Measurements from ENCODE around the gene FAM161A.

Gene FAM161A

DNA sequence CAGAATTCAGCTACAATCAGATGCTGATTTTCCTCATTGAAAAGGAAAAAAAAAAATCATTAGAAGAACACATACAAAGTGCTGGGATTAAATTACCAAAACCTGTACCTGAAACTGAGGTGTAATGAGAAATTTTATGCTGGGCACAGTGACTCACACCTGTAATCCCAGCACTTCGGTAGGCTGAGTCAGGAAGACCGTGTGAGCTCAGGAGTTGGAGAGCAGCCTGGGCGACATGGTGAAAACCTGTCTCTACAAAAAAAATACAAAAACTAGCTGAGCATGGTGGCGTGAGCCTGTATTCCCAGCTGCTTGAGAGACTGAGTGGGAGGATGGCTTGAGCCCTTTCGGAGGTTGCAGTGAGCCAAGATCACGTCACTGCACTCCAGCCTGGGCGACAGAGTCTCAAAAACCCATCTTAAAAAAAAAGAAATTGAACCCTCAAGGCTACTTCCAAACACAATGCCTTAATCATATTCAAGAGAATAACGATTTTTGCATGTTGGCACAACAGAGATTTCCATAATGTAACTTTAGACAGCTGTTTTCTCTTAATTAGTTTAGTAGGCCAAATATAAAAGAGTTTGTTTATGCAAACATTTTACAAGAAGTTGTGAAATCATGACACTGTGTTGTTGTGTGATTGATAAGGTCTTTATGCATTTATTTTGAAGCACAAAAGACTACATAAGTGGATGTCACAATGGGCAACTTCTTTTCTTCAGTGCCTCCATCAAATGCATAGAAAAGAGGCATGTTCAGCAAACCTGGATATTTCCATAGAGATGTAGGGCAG lies 63.9 kb downstream of the FAM161A start:
- no peak overlapping the region for H3K4me3 ChIP-seq (ENCODE audit: control insufficient read depth, low read depth, low read length)
- TF ChIP-seq, protein P1, sequence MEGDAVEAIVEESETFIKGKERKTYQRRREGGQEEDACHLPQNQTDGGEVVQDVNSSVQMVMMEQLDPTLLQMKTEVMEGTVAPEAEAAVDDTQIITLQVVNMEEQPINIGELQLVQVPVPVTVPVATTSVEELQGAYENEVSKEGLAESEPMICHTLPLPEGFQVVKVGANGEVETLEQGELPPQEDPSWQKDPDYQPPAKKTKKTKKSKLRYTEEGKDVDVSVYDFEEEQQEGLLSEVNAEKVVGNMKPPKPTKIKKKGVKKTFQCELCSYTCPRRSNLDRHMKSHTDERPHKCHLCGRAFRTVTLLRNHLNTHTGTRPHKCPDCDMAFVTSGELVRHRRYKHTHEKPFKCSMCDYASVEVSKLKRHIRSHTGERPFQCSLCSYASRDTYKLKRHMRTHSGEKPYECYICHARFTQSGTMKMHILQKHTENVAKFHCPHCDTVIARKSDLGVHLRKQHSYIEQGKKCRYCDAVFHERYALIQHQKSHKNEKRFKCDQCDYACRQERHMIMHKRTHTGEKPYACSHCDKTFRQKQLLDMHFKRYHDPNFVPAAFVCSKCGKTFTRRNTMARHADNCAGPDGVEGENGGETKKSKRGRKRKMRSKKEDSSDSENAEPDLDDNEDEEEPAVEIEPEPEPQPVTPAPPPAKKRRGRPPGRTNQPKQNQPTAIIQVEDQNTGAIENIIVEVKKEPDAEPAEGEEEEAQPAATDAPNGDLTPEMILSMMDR (conservative IDR thresholded peaks at IDR 0.05; ENCODE audit: control insufficient read depth, insufficient read depth, low read depth, low read length), result no peak
- DNase-seq (ENCODE audit: low read depth), result peak; percentile 5

DNA sequence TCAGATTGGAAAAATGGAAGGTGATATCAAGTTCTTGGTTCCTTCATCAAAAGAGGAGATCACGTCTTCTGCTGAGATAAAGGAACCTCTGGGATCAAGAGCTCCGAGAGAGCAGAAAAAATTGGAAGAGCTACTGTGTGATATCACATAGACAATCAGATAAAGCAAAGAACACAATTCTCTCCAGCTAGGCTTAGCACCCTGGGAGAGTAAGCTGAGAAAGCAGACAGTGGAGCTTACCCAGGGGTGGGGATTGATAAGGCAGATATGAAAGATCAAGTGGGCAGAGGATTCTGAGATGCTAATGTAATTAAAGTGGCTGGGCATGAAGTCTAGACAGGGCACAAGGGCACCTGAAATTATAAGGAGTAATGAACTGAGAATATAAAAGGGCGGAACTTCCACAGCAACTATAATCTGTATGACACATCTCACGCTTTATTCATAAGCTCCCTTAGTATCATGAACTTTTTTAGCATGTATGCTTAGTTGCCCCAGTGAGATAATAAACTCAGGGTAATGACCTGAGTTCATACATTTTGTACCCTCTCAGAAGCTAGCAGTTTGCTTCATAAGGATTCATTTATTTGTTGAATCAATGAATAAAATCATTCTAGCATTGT lies 65.8 kb downstream of the FAM161A start:
- no peak for DNase-seq (ENCODE audit: low read depth)
- no peak overlapping the region for H3K4me3 ChIP-seq (ENCODE audit: control insufficient read depth, low read depth, low read length)
- TF ChIP-seq, protein P1 (conservative IDR thresholded peaks at IDR 0.05; ENCODE audit: control insufficient read depth, insufficient read depth, low read depth, low read length), result no peak

DNA sequence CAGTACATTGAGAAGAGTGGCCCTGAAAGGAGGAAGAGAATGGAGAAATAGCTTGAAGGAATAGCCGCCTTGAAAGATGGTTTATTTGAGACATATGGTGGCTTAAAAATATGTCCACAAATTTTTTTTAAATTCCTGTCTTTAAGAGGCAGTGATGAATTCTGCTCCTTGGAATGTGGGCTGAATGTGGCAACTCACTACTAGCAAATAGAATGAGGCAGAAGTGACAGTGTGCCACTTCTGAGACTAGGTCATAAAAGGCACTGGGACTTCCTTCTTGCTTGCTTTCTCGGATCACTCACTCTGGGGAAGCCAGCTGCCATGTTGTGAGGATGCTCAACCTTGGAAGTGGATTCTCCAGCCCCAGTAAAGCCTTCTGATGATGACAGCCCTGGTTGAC lies 67.0 kb downstream of the FAM161A start:
- TF ChIP-seq, protein P1 (conservative IDR thresholded peaks at IDR 0.05; ENCODE audit: control insufficient read depth, insufficient read depth, low read depth, low read length), result no peak
- DNase-seq (ENCODE audit: low read depth), result no peak
- H3K4me3 ChIP-seq (ENCODE audit: control insufficient read depth, low read depth, low read length), result no peak overlapping the region

DNA sequence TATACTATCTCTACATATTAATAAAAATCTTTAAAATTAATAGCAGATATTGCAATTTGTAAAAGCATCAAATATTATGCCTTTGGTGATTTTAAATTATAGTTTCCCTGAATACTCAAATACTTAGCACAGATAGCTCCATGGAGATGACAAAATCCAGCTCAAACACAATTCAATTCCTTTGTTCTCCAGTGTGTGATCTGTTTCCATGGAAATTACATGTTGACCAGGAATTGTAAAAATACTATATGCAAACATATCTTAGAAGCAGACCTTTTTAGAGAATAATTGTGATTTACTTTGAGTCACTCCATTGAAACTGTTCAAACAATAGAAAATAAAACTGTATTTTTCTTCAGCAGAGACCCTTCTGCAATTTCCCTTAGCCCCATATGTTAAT lies 68.3 kb downstream of the FAM161A start:
- H3K4me3 ChIP-seq (ENCODE audit: control insufficient read depth, low read depth, low read length), result no peak overlapping the region
- TF ChIP-seq, protein P1 (conservative IDR thresholded peaks at IDR 0.05; ENCODE audit: control insufficient read depth, insufficient read depth, low read depth, low read length), result no peak
- no peak for DNase-seq (ENCODE audit: low read depth)

DNA sequence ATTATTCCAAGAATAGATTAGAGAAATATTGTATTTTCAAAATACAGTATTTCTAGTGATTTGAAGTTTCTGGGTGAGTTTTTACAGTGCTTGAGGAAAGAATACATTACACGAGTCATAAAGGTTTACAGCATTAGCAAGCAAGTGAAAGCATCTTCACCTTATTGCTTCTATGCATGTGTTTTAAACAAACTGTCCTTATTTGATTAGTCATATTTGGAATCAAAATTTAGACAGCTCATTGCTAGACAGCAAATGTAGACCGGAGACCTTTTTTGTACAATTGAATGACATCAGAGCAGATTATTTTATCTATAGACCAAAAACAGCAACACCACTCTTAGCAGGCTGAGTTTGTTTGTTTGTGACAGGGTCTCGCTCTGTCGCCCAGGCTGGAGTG lies 69.2 kb downstream of the FAM161A start:
- no peak overlapping the region for H3K4me3 ChIP-seq (ENCODE audit: control insufficient read depth, low read depth, low read length)
- TF ChIP-seq, protein P1 (conservative IDR thresholded peaks at IDR 0.05; ENCODE audit: control insufficient read depth, insufficient read depth, low read depth, low read length), result no peak
- no peak for DNase-seq (ENCODE audit: low read depth)

DNA sequence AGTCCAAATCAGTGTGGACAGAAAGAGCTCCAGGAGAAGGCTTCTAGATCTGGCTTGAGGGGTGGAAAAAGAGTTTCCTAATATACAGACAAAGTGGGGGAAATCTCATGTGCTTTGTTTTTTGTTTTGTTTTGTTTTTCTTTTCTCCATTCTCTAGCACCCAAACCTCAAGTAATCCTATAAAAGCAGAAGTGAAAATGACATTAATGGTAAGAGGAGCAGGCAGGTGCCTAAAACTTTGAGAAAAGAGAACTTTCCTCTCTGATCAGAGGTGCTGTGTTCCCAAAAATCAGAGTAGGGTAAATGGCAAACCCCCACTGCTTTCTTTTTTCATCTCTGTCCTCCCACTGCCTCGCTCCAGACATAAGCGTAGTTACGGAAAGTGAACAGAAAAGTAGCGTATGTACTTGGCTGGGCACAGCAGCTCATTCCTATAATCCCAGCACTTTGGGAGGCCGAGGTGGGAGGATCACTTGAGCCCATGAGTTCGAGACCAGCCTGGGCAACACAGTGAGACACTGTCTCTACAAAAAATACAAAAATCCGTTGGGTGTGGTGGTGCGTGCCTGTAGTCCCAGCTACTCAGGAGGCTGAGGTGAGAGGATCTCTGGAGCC lies 77.8 kb downstream of the FAM161A start:
- no peak overlapping the region for H3K4me3 ChIP-seq (ENCODE audit: control insufficient read depth, low read depth, low read length)
- TF ChIP-seq, protein P1 (conservative IDR thresholded peaks at IDR 0.05; ENCODE audit: control insufficient read depth, insufficient read depth, low read depth, low read length), result no peak
- no peak for DNase-seq (ENCODE audit: low read depth)

Measured in fibroblast of mammary gland (primary cell).